IMR-90 (cell line): Measurements from ENCODE around the gene ASPHD2. TPM values are rescaled to one million over a fixed set of nuclear protein-coding genes. Genes with fewer than 3 reads are reported as not detected.

ENCODE experiments used
- ATAC-seq: fragments of 200-7000 bp; cut with Tn5 transposase; 2 replicates; pipeline ENCODE4 v1.9.1; 2020; ENCODE audit warnings: low read depth, mild to moderate bottlenecking, moderate library complexity
- BruUV-seq: library from RNA; stranded (reverse); fragments of 400-500 nt; replicated peaks from 2 replicates; lab custom pipeline; 2021; lab: Mats Ljungman, UMichigan
- CTCF ChIA-PET: fragments of 300-600 bp; formaldehyde crosslinking; extraction: SDS; loops from one replicate; lab custom pipeline; 2021; ENCODE audit warnings: antibody characterized with exemption; lab: Yijun Ruan, JAX
- POLR2A ChIA-PET: fragments of 300-600 bp; sonication (Branson Sonifier 250); formaldehyde crosslinking; loops from one replicate; lab custom pipeline; 2022; ENCODE audit warnings: antibody characterized with exemption; ENCODE audit not compliant: unreplicated experiment; lab: Charles Lee
- DNase-seq: peaks from one replicate; pipeline ENCODE4 v3.0.0; 2013
- H2AFZ ChIP-seq: replicated peaks from 2 replicates; pipeline ENCODE3; 2013; ENCODE audit warnings: low read length, mild to moderate bottlenecking; ENCODE audit not compliant: poor library complexity
- H2AK5ac ChIP-seq: 2 replicates; pipeline ENCODE4 v1.6.1; 2013; ENCODE audit warnings: low read depth, low read length, inconsistent platforms
- H2AK9ac ChIP-seq: replicated peaks from 2 replicates; pipeline ENCODE3; 2013; ENCODE audit warnings: mild to moderate bottlenecking, low read depth, low read length, moderate library complexity; ENCODE audit not compliant: poor library complexity
- H2BK120ac ChIP-seq: 2 replicates; pipeline ENCODE4 v1.6.1; 2013; ENCODE audit warnings: low read depth, low read length, inconsistent platforms
- H2BK15ac ChIP-seq: 3 replicates; pipeline ENCODE4 v1.6.1; 2013; ENCODE audit warnings: low read depth, low read length, inconsistent platforms
- H2BK20ac ChIP-seq: 2 replicates; pipeline ENCODE4 v1.6.1; 2013; ENCODE audit warnings: low read depth, mild to moderate bottlenecking, inconsistent platforms, low read length, moderate library complexity
- H2BK5ac ChIP-seq: 2 replicates; pipeline ENCODE4 v1.6.1; 2013; ENCODE audit warnings: mild to moderate bottlenecking, low read depth, low read length, inconsistent platforms; ENCODE audit not compliant: poor library complexity, severe bottlenecking
- H3K14ac ChIP-seq: replicated peaks from 2 replicates; pipeline ENCODE4 v1.6.1; 2013; ENCODE audit warnings: low read depth, low read length, inconsistent platforms
- H3K18ac ChIP-seq: 2 replicates; pipeline ENCODE4 v1.6.1; 2013; ENCODE audit warnings: low read depth, low read length, control low read depth
- H3K23ac ChIP-seq: 2 replicates; pipeline ENCODE4 v1.6.1; 2013; ENCODE audit warnings: low read depth, low read length, inconsistent platforms
- H3K27ac ChIP-seq: 2 replicates; pipeline ENCODE4 v1.5.1; 2013; ENCODE audit warnings: mild to moderate bottlenecking, control low read depth, low read length; ENCODE audit not compliant: insufficient read depth
- H3K27me3 ChIP-seq: 2 replicates; pipeline ENCODE4 v1.6.1; 2013; ENCODE audit warnings: low read length; ENCODE audit not compliant: control insufficient read depth, insufficient read depth
- H3K36me3 ChIP-seq: 2 replicates; pipeline ENCODE4 v1.6.1; 2013; ENCODE audit warnings: low read length, mixed read lengths; ENCODE audit not compliant: control insufficient read depth, insufficient read depth
- H3K4ac ChIP-seq: 2 replicates; pipeline ENCODE4 v1.6.1; 2013; ENCODE audit warnings: low read depth, low read length, inconsistent platforms
- H3K4me1 ChIP-seq: 2 replicates; pipeline ENCODE4 v1.6.1; 2013; ENCODE audit warnings: low read length, mixed read lengths; ENCODE audit not compliant: control insufficient read depth, insufficient read depth
- H3K4me2 ChIP-seq: 2 replicates; pipeline ENCODE4 v1.6.1; 2013; ENCODE audit warnings: low read depth, mild to moderate bottlenecking, control low read depth, low read length, moderate library complexity
- H3K4me3 ChIP-seq: 2 replicates; pipeline ENCODE4 v1.5.1; 2013; ENCODE audit warnings: low read depth, mild to moderate bottlenecking, control low read depth, low read length, moderate library complexity; ENCODE audit not compliant: insufficient read depth
- H3K56ac ChIP-seq: 2 replicates; pipeline ENCODE4 v1.6.1; 2013; ENCODE audit warnings: low read length, inconsistent platforms; ENCODE audit not compliant: insufficient read depth; ENCODE audit errors: extremely low read depth
- H3K79me1 ChIP-seq, 2 experiments: 2 replicates each; pipeline ENCODE4 v1.6.1; 2013; ENCODE audit warnings: low read length in 2 of 2, inconsistent platforms in 1 of 2, low read depth in 1 of 2
- H3K9ac ChIP-seq: 2 replicates; pipeline ENCODE4 v1.6.1; 2013; ENCODE audit warnings: low read depth, low read length, control low read depth
- H3K9me1 ChIP-seq: 2 replicates; pipeline ENCODE4 v1.6.1; 2013; ENCODE audit warnings: low read length, inconsistent platforms; ENCODE audit not compliant: insufficient read depth
- H3K9me3 ChIP-seq: 2 replicates; pipeline ENCODE4 v1.6.1; 2013; ENCODE audit warnings: low read length; ENCODE audit not compliant: control insufficient read depth, insufficient read depth
- H4K20me1 ChIP-seq: 2 replicates; pipeline ENCODE4 v1.6.1; 2013; ENCODE audit warnings: low read length, inconsistent platforms; ENCODE audit not compliant: insufficient read depth
- H4K5ac ChIP-seq: 2 replicates; pipeline ENCODE4 v1.6.1; 2013; ENCODE audit warnings: mild to moderate bottlenecking, low read depth, low read length, control low read depth
- H4K8ac ChIP-seq, 2 experiments: 2 replicates each; pipeline ENCODE4 v1.6.1; 2013; ENCODE audit warnings: low read depth in 2 of 2, low read length in 2 of 2, control low read depth in 1 of 2, inconsistent platforms in 1 of 2
- H4K91ac ChIP-seq: 2 replicates; pipeline ENCODE4 v1.6.1; 2013; ENCODE audit warnings: low read depth, low read length, inconsistent platforms; ENCODE audit not compliant: insufficient read depth
- BHLHE40 ChIP-seq: fragments of 150-350 bp; IDR thresholded peaks from 2 replicates; pipeline ENCODE4 v1.6.1; 2016; ENCODE audit warnings: mild to moderate bottlenecking, low read depth, low read length
- CEBPB ChIP-seq: IDR thresholded peaks from 2 replicates; pipeline ENCODE4 v1.6.1; 2012; ENCODE audit warnings: low read depth, low read length, improper control_type of control experiment
- ELK1 ChIP-seq: fragments of 150-350 bp; IDR thresholded peaks from 2 replicates; pipeline ENCODE4 v1.6.1; 2016; ENCODE audit warnings: low read depth, mild to moderate bottlenecking, low read length, moderate library complexity, borderline replicate concordance
- MAFK ChIP-seq: IDR thresholded peaks from 2 replicates; pipeline ENCODE4 v1.6.1; 2012; ENCODE audit warnings: low read depth, low read length, improper control_type of control experiment
- MAZ ChIP-seq: IDR thresholded peaks from 2 replicates; pipeline ENCODE4 v1.6.1; 2012; ENCODE audit warnings: low read depth, mild to moderate bottlenecking, low read length, improper control_type of control experiment, moderate library complexity, borderline replicate concordance
- MXI1 ChIP-seq: IDR thresholded peaks from 2 replicates; pipeline ENCODE4 v1.6.1; 2012; ENCODE audit warnings: low read depth, mild to moderate bottlenecking, low read length, moderate library complexity, borderline replicate concordance
- NFE2L2 ChIP-seq: fragments of 150-350 bp; IDR thresholded peaks from 2 replicates; pipeline ENCODE4 v1.6.1; 2016; ENCODE audit warnings: low read depth, mild to moderate bottlenecking, low read length
- POLR2A ChIP-seq: IDR thresholded peaks from 2 replicates; pipeline ENCODE4 v1.6.1; 2012; ENCODE audit warnings: mild to moderate bottlenecking, low read depth, low read length
- RCOR1 ChIP-seq: IDR thresholded peaks from 2 replicates; pipeline ENCODE4 v1.6.1; 2012; ENCODE audit warnings: mild to moderate bottlenecking, low read length, improper control_type of control experiment; ENCODE audit not compliant: insufficient replicate concordance
- RFX5 ChIP-seq: IDR thresholded peaks from 2 replicates; pipeline ENCODE4 v1.8.0; 2012; ENCODE audit warnings: low read depth, mild to moderate bottlenecking, low read length, moderate library complexity
- SMC3 ChIP-seq: fragments of 150-350 bp; IDR thresholded peaks from 2 replicates; pipeline ENCODE4 v1.6.1; 2016; ENCODE audit warnings: low read depth, mild to moderate bottlenecking, antibody characterized with exemption, low read length, moderate library complexity
- USF2 ChIP-seq: fragments of 150-350 bp; IDR thresholded peaks from 2 replicates; pipeline ENCODE4 v1.6.1; 2017; ENCODE audit warnings: mild to moderate bottlenecking, antibody characterized with exemption, low read length, low read depth
- dilution Hi-C: fragments of 300-500 bp; cut with HindIII; formaldehyde crosslinking; loops from one replicate; pipeline ENCODE4 v1.14.3; 2018; ENCODE audit warnings: low sequenced_read_pairs; ENCODE audit not compliant: unreplicated experiment
- in situ Hi-C: fragments of 300-500 bp; cut with MboI; formaldehyde crosslinking; loops from 3 replicates; pipeline ENCODE4 v1.14.3; 2019; ENCODE audit warnings: low sequenced_read_pairs, inconsistent platforms, mixed read lengths
- intact Hi-C: fragments of 100-400 bp; cut with micrococcal nuclease; formaldehyde crosslinking; loops from 2 replicates; pipeline ENCODE4 v1.10.0; 2022
- polyA plus RNA-seq, 3 experiments: library from polyadenylated mRNA; depleted of rRNA; stranded (reverse); fragments of >200 nt; gene quantifications; 2 replicates each; pipeline ENCODE4 v1.2.3, GENCODE V29; 2012; ENCODE audit warnings: low replicate concordance in 1 of 3
- total RNA-seq: library from RNA; depleted of rRNA; stranded (reverse); fragments of >200 nt; gene quantifications from 2 replicates; pipeline ENCODE4 v1.2.3, GENCODE V29; 2012

The ASPHD2 gene
- total and polyA plus RNA-seq, 2 of the 4 experiments (the other 2 are of a cell fraction): 1.3 to 1.4 TPM

DNA sequence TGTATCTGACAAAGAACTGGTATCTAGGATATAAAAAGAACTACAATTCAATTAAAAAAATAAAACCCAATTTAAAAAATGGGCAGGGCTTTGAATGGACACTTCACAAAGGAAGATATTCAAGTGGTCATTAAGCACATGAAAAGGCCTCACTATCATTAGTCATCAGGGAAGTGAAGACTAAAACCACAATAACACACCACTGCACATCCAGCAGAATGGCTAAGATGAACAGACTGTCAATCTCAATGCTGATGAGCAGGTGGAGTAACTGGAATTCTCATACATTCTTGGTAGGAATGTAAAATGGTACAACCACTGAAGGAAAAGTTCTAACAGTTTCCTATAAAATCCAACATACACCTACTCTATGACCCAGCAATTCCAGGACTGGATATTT is 45.6 kb downstream of the ASPHD2 start:
- DNase-seq (no peak), ATAC-seq (no peak)
- Histone ChIP-seq H3K23ac (no peak overlapping the region), H3K9ac (no peak overlapping the region), H4K5ac (no peak overlapping the region), H2BK20ac (no peak overlapping the region), H3K56ac (no peak overlapping the region), H3K27me3 (no peaks in the 10 kb centered on the region), H3K4me2 (no peak overlapping the region), H2AK5ac (no peak overlapping the region), H2AFZ (no peak overlapping the region), H4K20me1 (no peaks in the 10 kb centered on the region), H3K4ac (no peak overlapping the region), H3K9me3 (no peaks in the 10 kb centered on the region), H3K18ac (no peak overlapping the region), H3K36me3 (peaks cover 32% of the 10 kb centered on the region), H2AK9ac (no peak overlapping the region), H3K79me1 (peaks cover 0 to 18% of the 10 kb centered on the region in 2 experiments; a peak in 2 of 4 replicates), H3K14ac (no peak overlapping the region), H2BK15ac (no peak overlapping the region), H3K9me1 (peaks cover 10% of the 10 kb centered on the region), H2BK5ac (no peak overlapping the region), H4K91ac (no peak overlapping the region), H3K4me3 (no peak overlapping the region), H4K8ac (no peak overlapping the region), H3K4me1 (peaks cover 5% of the 10 kb centered on the region), H2BK120ac (no peak overlapping the region), H3K27ac (no peak overlapping the region)
- no peak for TF ChIP-seq MAZ
- TF ChIP-seq RCOR1: no peak
- TF ChIP-seq MXI1: no peak
- no peak for TF ChIP-seq MAFK
- TF ChIP-seq CEBPB: no peak
- no peak for TF ChIP-seq NFE2L2
- TF ChIP-seq ELK1: no peak
- TF ChIP-seq POLR2A: no peak
- TF ChIP-seq BHLHE40: no peak
- no peak for TF ChIP-seq USF2
- TF ChIP-seq RFX5: no peak
- TF ChIP-seq SMC3: no peak
- CTCF ChIA-PET: no interaction called here
- POLR2A ChIA-PET: no interaction called here
- dilution Hi-C loops: no loop called here
- no TSS peak for BruUV-seq
- intact Hi-C loops: no loop called here
- in situ Hi-C loops: no loop called here
